ENCODE data around the gene TSPAN8.
"Not testable (repeated sequence)": the region's sequence is repeated elsewhere in the genome, so short reads cannot be mapped to it uniquely, and the experiment has no call there.

Gene TSPAN8

GRCh38 chr12:71183846-71184245 is 26.0 kb upstream of the TSPAN8 start:
- no peak for DNase-seq (ENCODE audit: low read depth)
- Histone ChIP-seq H3K4me1 (ENCODE audit: control insufficient read depth, insufficient read depth, low read length) (peaks cover 27% of the 10 kb centered on the region), H3K9ac (ENCODE audit: low read length) (no peak overlapping the region)

GRCh38 chr12:71183018-71183417 is 25.2 kb upstream of the TSPAN8 start:
- H3K9ac ChIP-seq (ENCODE audit: low read length): no peak overlapping the region
- H3K36me3 ChIP-seq (ENCODE audit: control insufficient read depth, insufficient read depth, low read length, severe bottlenecking): no peaks in the 10 kb centered on the region
- peaks cover 27% of the 10 kb centered on the region for H3K4me1 ChIP-seq (ENCODE audit: control insufficient read depth, insufficient read depth, low read length)
- H3K27me3 ChIP-seq (replicated peaks; ENCODE audit: control insufficient read depth, insufficient read depth, low read length): no peaks in the 10 kb centered on the region
- H3K9me3 ChIP-seq (ENCODE audit: control insufficient read depth, low read length): no peaks in the 10 kb centered on the region
- peak; percentile 2 for DNase-seq (ENCODE audit: low read depth)
- H3K4me3 ChIP-seq (ENCODE audit: low read length): no peak overlapping the region

More at GRCh38 chr12:71183846-71184245, 26.0 kb upstream of the TSPAN8 start:
- Histone ChIP-seq H3K9me3 (ENCODE audit: control insufficient read depth, low read length) (no peaks in the 10 kb centered on the region), H3K36me3 (ENCODE audit: control insufficient read depth, insufficient read depth, low read length, severe bottlenecking) (no peaks in the 10 kb centered on the region), H3K27me3 (replicated peaks; ENCODE audit: control insufficient read depth, insufficient read depth, low read length) (no peaks in the 10 kb centered on the region), H3K4me3 (ENCODE audit: low read length) (no peak overlapping the region)

- Histone ChIP-seq H3K36me3 (ENCODE audit: control insufficient read depth, insufficient read depth, low read length, severe bottlenecking) (no peaks in the 10 kb centered on the region), H3K9me3 (ENCODE audit: control insufficient read depth, low read length) (no peaks in the 10 kb centered on the region), H3K4me3 (ENCODE audit: low read length) (no peak overlapping the region), H3K27me3 (replicated peaks; ENCODE audit: control insufficient read depth, insufficient read depth, low read length) (no peaks in the 10 kb centered on the region), H3K9ac (ENCODE audit: low read length) (no peak overlapping the region), H3K4me1 (ENCODE audit: control insufficient read depth, insufficient read depth, low read length) (peaks cover 10% of the 10 kb centered on the region)
- no peak for DNase-seq (ENCODE audit: low read depth)
These were observed 20.4 kb upstream of the TSPAN8 start for GRCh38 chr12:71178162-71178561.

- no peaks in the 10 kb centered on the region for H3K9me3 ChIP-seq (ENCODE audit: control insufficient read depth, low read length)
- no peak overlapping the region for H3K9ac ChIP-seq (ENCODE audit: low read length)
- H3K27me3 ChIP-seq (replicated peaks; ENCODE audit: control insufficient read depth, insufficient read depth, low read length): no peaks in the 10 kb centered on the region
- no peak for DNase-seq (ENCODE audit: low read depth)
- H3K4me3 ChIP-seq (ENCODE audit: low read length): no peak overlapping the region
- H3K36me3 ChIP-seq (ENCODE audit: control insufficient read depth, insufficient read depth, low read length, severe bottlenecking): no peaks in the 10 kb centered on the region
- no peaks in the 10 kb centered on the region for H3K4me1 ChIP-seq (ENCODE audit: control insufficient read depth, insufficient read depth, low read length)
These were observed 17.0 kb upstream of the TSPAN8 start for GRCh38 chr12:71174825-71175224.

- Histone ChIP-seq H3K4me3 (ENCODE audit: low read length) (no peak overlapping the region), H3K27me3 (replicated peaks; ENCODE audit: control insufficient read depth, insufficient read depth, low read length) (no peaks in the 10 kb centered on the region), H3K9ac (ENCODE audit: low read length) (no peak overlapping the region), H3K4me1 (ENCODE audit: control insufficient read depth, insufficient read depth, low read length) (no peaks in the 10 kb centered on the region), H3K36me3 (ENCODE audit: control insufficient read depth, insufficient read depth, low read length, severe bottlenecking) (no peaks in the 10 kb centered on the region), H3K9me3 (ENCODE audit: control insufficient read depth, low read length) (no peaks in the 10 kb centered on the region)
- DNase-seq (ENCODE audit: low read depth): no peak
These were observed 16.3 kb upstream of the TSPAN8 start for GRCh38 chr12:71174146-71174545.

GRCh38 chr12:71170456-71170855 is 12.7 kb upstream of the TSPAN8 start:
- Histone ChIP-seq H3K9me3 (ENCODE audit: control insufficient read depth, low read length) (no peaks in the 10 kb centered on the region), H3K9ac (ENCODE audit: low read length) (no peak overlapping the region), H3K36me3 (ENCODE audit: control insufficient read depth, insufficient read depth, low read length, severe bottlenecking) (no peaks in the 10 kb centered on the region), H3K4me1 (ENCODE audit: control insufficient read depth, insufficient read depth, low read length) (no peaks in the 10 kb centered on the region), H3K27me3 (replicated peaks; ENCODE audit: control insufficient read depth, insufficient read depth, low read length) (no peaks in the 10 kb centered on the region), H3K4me3 (ENCODE audit: low read length) (no peak overlapping the region)
- no peak for DNase-seq (ENCODE audit: low read depth)

GRCh38 chr12:71169286-71169685 is 11.5 kb upstream of the TSPAN8 start:
- Histone ChIP-seq H3K4me1 (ENCODE audit: control insufficient read depth, insufficient read depth, low read length) (no peaks in the 10 kb centered on the region), H3K9me3 (ENCODE audit: control insufficient read depth, low read length) (no peaks in the 10 kb centered on the region), H3K36me3 (ENCODE audit: control insufficient read depth, insufficient read depth, low read length, severe bottlenecking) (no peaks in the 10 kb centered on the region), H3K27me3 (replicated peaks; ENCODE audit: control insufficient read depth, insufficient read depth, low read length) (no peaks in the 10 kb centered on the region), H3K4me3 (ENCODE audit: low read length) (no peak overlapping the region), H3K9ac (ENCODE audit: low read length) (no peak overlapping the region)
- DNase-seq (ENCODE audit: low read depth): no peak

- Histone ChIP-seq H3K9ac (ENCODE audit: low read length) (no peak overlapping the region), H3K36me3 (ENCODE audit: control insufficient read depth, insufficient read depth, low read length, severe bottlenecking) (no peaks in the 10 kb centered on the region), H3K27me3 (replicated peaks; ENCODE audit: control insufficient read depth, insufficient read depth, low read length) (no peaks in the 10 kb centered on the region), H3K4me1 (ENCODE audit: control insufficient read depth, insufficient read depth, low read length) (no peaks in the 10 kb centered on the region), H3K9me3 (ENCODE audit: control insufficient read depth, low read length) (no peaks in the 10 kb centered on the region), H3K4me3 (ENCODE audit: low read length) (no peak overlapping the region)
- DNase-seq (ENCODE audit: low read depth): no peak
These were observed 9.2 kb upstream of the TSPAN8 start for GRCh38 chr12:71166862-71167496.

- Histone ChIP-seq H3K9ac (ENCODE audit: low read length) (no peak overlapping the region), H3K36me3 (ENCODE audit: control insufficient read depth, insufficient read depth, low read length, severe bottlenecking) (no peaks in the 10 kb centered on the region), H3K9me3 (ENCODE audit: control insufficient read depth, low read length) (no peaks in the 10 kb centered on the region), H3K4me1 (ENCODE audit: control insufficient read depth, insufficient read depth, low read length) (peaks cover 4% of the 10 kb centered on the region), H3K27me3 (replicated peaks; ENCODE audit: control insufficient read depth, insufficient read depth, low read length) (no peaks in the 10 kb centered on the region), H3K4me3 (ENCODE audit: low read length) (no peak overlapping the region)
- no peak for DNase-seq (ENCODE audit: low read depth)
These were observed 8.5 kb upstream of the TSPAN8 start for GRCh38 chr12:71166280-71166679.

GRCh38 chr12:71165780-71166179 is 8.0 kb upstream of the TSPAN8 start:
- H3K4me1 ChIP-seq (ENCODE audit: control insufficient read depth, insufficient read depth, low read length); DNase-seq (ENCODE audit: low read depth); H3K4me3 ChIP-seq (ENCODE audit: low read length); H3K9me3 ChIP-seq (ENCODE audit: control insufficient read depth, low read length); H3K36me3 ChIP-seq (ENCODE audit: control insufficient read depth, insufficient read depth, low read length, severe bottlenecking); H3K9ac ChIP-seq (ENCODE audit: low read length); H3K27me3 ChIP-seq (replicated peaks; ENCODE audit: control insufficient read depth, insufficient read depth, low read length): not testable (repeated sequence)

- Histone ChIP-seq H3K9me3 (ENCODE audit: control insufficient read depth, low read length) (no peaks in the 10 kb centered on the region), H3K4me3 (ENCODE audit: low read length) (no peak overlapping the region), H3K36me3 (ENCODE audit: control insufficient read depth, insufficient read depth, low read length, severe bottlenecking) (no peaks in the 10 kb centered on the region), H3K9ac (ENCODE audit: low read length) (no peak overlapping the region), H3K27me3 (replicated peaks; ENCODE audit: control insufficient read depth, insufficient read depth, low read length) (no peaks in the 10 kb centered on the region), H3K4me1 (ENCODE audit: control insufficient read depth, insufficient read depth, low read length) (peaks cover 19% of the 10 kb centered on the region)
- DNase-seq (ENCODE audit: low read depth): no peak
These were observed 6.9 kb upstream of the TSPAN8 start for GRCh38 chr12:71164568-71165197.

GRCh38 chr12:71164166-71164565 is 6.4 kb upstream of the TSPAN8 start:
- Histone ChIP-seq H3K4me1 (ENCODE audit: control insufficient read depth, insufficient read depth, low read length) (peaks cover 19% of the 10 kb centered on the region), H3K9me3 (ENCODE audit: control insufficient read depth, low read length) (no peaks in the 10 kb centered on the region), H3K27me3 (replicated peaks; ENCODE audit: control insufficient read depth, insufficient read depth, low read length) (no peaks in the 10 kb centered on the region), H3K4me3 (ENCODE audit: low read length) (no peak overlapping the region), H3K9ac (ENCODE audit: low read length) (no peak overlapping the region), H3K36me3 (ENCODE audit: control insufficient read depth, insufficient read depth, low read length, severe bottlenecking) (no peaks in the 10 kb centered on the region)
- no peak for DNase-seq (ENCODE audit: low read depth)

Measured in adipocyte (in vitro differentiated cells).